ENCODE measurements around the gene BACH2.

GRCh38 chr6:90157441-90157840 is 139.2 kb downstream of the BACH2 start:
- TF ChIP-seq CTCF (IDR thresholded peaks at IDR 0.05): no peak
- no peak for TF ChIP-seq HOXA7 (CRISPR knock-in tag; IDR thresholded peaks at IDR 0.05)
- no peak for TF ChIP-seq CEBPB (IDR thresholded peaks at IDR 0.05)
- no peak for TF ChIP-seq ZFP36 (IDR thresholded peaks at IDR 0.05; ENCODE audit: borderline replicate concordance, partially characterized antibody)
